Measurements from ENCODE around the gene INTS1.

The INTS1 gene

GRCh38 chr7:1442355-1443124 lies 61.6 kb downstream of the INTS1 start:
- ChIA-PET CTCF (interaction anchor here (1.9 to 5.0 kb wide), 2 partner anchors 10 to 32 kb away, joined by 8 to 26 read pairs; no protein-coding TSS in a partner anchor), POLR2A (no interaction called here)
- DNase-seq (ENCODE audit: extremely low spot score) = no peak
- no peak for TF ChIP-seq CTCF (IDR thresholded peaks at IDR 0.05; ENCODE audit: control extremely low read depth, extremely low read depth, low read depth, missing control alignments)

- DNase-seq (ENCODE audit: extremely low spot score) = no peak
- ChIA-PET POLR2A (no interaction called here), CTCF (interaction anchor here (1.1 to 5.0 kb wide), 4 partner anchors 9 to 33 kb away, joined by 3 to 26 read pairs (median 8); no protein-coding TSS in a partner anchor)
- no peak for TF ChIP-seq CTCF (IDR thresholded peaks at IDR 0.05; ENCODE audit: control extremely low read depth, extremely low read depth, low read depth, missing control alignments)
These were observed 62.4 kb downstream of the INTS1 start for GRCh38 chr7:1441615-1442354.

GRCh38 chr7:1440620-1441019 lies 63.6 kb downstream of the INTS1 start:
- CTCF ChIA-PET = interaction anchor here (1.1 to 5.0 kb wide), 3 partner anchors 9 to 34 kb away, joined by 3 to 26 read pairs (median 9); no protein-coding TSS in a partner anchor
- no peak for TF ChIP-seq CTCF (IDR thresholded peaks at IDR 0.05; ENCODE audit: control extremely low read depth, extremely low read depth, low read depth, missing control alignments)
- POLR2A ChIA-PET = no interaction called here
- no peak for DNase-seq (ENCODE audit: extremely low spot score)

GRCh38 chr7:1439373-1440363 lies 64.5 kb downstream of the INTS1 start:
- ChIA-PET POLR2A (no interaction called here), CTCF (interaction anchor here (1.1 to 5.0 kb wide), 3 partner anchors 8 to 35 kb away, joined by 3 to 26 read pairs (median 9); no protein-coding TSS in a partner anchor)
- DNase-seq (ENCODE audit: extremely low spot score) = no peak
- TF ChIP-seq CTCF (IDR thresholded peaks at IDR 0.05; ENCODE audit: control extremely low read depth, extremely low read depth, low read depth, missing control alignments) = peak; percentile 23

GRCh38 chr7:1438821-1439220 lies 65.4 kb downstream of the INTS1 start:
- CTCF ChIA-PET = interaction anchor here (1.1 to 5.0 kb wide), 2 partner anchors 10 to 36 kb away, joined by 3 to 26 read pairs; no protein-coding TSS in a partner anchor
- POLR2A ChIA-PET = no interaction called here
- no peak for TF ChIP-seq CTCF (IDR thresholded peaks at IDR 0.05; ENCODE audit: control extremely low read depth, extremely low read depth, low read depth, missing control alignments)
- no peak for DNase-seq (ENCODE audit: extremely low spot score)

All from GM10248 (cell line).